H1 (cell line): Measurements from ENCODE around the gene KIF23. TPM values are rescaled to one million over a fixed set of nuclear protein-coding genes. Genes with fewer than 3 reads are reported as not detected.

Experiments
- CTCF ChIA-PET: fragments of 300-600 bp; sonication (Branson Sonifier 250); formaldehyde crosslinking; loops from one replicate; lab custom pipeline; 2021; ENCODE audit not compliant: partially characterized antibody; lab: Charles Lee
- POLR2A ChIA-PET: fragments of 300-600 bp; sonication (Branson Sonifier 250); formaldehyde crosslinking; loops from one replicate; lab custom pipeline; 2021; ENCODE audit warnings: inconsistent platforms; ENCODE audit not compliant: partially characterized antibody; lab: Charles Lee
- DNase-seq, 2 experiments: peaks; one replicate each; pipeline versions ENCODE4 v3.0.0 to v3.0.0-alpha.2; 2010 to 2022; ENCODE audit warnings: low spot score in 2 of 2, low read depth in 1 of 2, mixed read lengths in 1 of 2
- FAIRE-seq: peaks from 2 replicates; lab custom pipeline; 2011; peaks lifted over from hg19 to GRCh38; lab: Jason Lieb, UNC
- H2AFZ ChIP-seq: 2 replicates; pipeline ENCODE4 v1.8.1; 2012; ENCODE audit warnings: low read length, inconsistent platforms
- H2AK5ac ChIP-seq: 2 replicates; pipeline ENCODE4 v1.6.1; 2013; ENCODE audit warnings: low read depth, low read length
- H2BK120ac ChIP-seq: replicated peaks from 2 replicates; pipeline ENCODE3; 2013; ENCODE audit warnings: low read depth, low read length, inconsistent platforms
- H2BK12ac ChIP-seq: 2 replicates; pipeline ENCODE4 v1.6.1; 2013; ENCODE audit warnings: low read depth, low read length
- H2BK15ac ChIP-seq: 2 replicates; pipeline ENCODE4 v1.6.1; 2013; ENCODE audit warnings: low read length
- H2BK20ac ChIP-seq: 2 replicates; pipeline ENCODE4 v1.6.1; 2013; ENCODE audit warnings: low read length
- H2BK5ac ChIP-seq: 2 replicates; pipeline ENCODE4 v1.6.1; 2013; ENCODE audit warnings: low read depth, low read length
- H3K14ac ChIP-seq: 2 replicates; pipeline ENCODE4 v1.6.1; 2013; ENCODE audit warnings: inconsistent platforms; ENCODE audit not compliant: insufficient read length
- H3K18ac ChIP-seq: 2 replicates; pipeline ENCODE4 v1.6.1; 2013; ENCODE audit warnings: low read length; ENCODE audit errors: extremely low read depth
- H3K23ac ChIP-seq: 2 replicates; pipeline ENCODE4 v1.6.1; 2013; ENCODE audit warnings: inconsistent platforms; ENCODE audit not compliant: insufficient read length
- H3K23me2 ChIP-seq: 2 replicates; pipeline ENCODE4 v1.6.1; 2013; ENCODE audit warnings: low read depth, low read length
- H3K27ac ChIP-seq: 2 replicates; pipeline ENCODE4 v1.6.1; 2011; ENCODE audit warnings: low read depth, low read length, inconsistent platforms
- H3K27me3 ChIP-seq, 4 experiments: replicated peaks in 1 of 4; 1 replicate in 1 of 4; 2 replicates in 3 of 4; pipeline versions ENCODE4 v1.6.1 to v1.8.1; 2011 to 2013; ENCODE audit warnings: low read length in 3 of 4, mild to moderate bottlenecking in 3 of 4, inconsistent platforms in 2 of 4, mixed read lengths in 2 of 4, moderate library complexity in 1 of 4; ENCODE audit not compliant: control insufficient read depth in 3 of 4, insufficient read depth in 3 of 4; ENCODE audit errors: extremely low read depth in 1 of 4
- H3K36me3 ChIP-seq, 4 experiments: 2 replicates each; pipeline versions ENCODE4 v1.6.1 to v1.8.1; 2011 to 2013; ENCODE audit warnings: mild to moderate bottlenecking in 4 of 4, low read length in 3 of 4, moderate library complexity in 2 of 4, control low read depth in 1 of 4, inconsistent platforms in 1 of 4; ENCODE audit not compliant: insufficient read depth in 4 of 4, control insufficient read depth in 2 of 4
- H3K4ac ChIP-seq: replicated peaks from 2 replicates; pipeline ENCODE3; 2013; ENCODE audit warnings: low read length, low read depth, mixed read lengths, inconsistent platforms; ENCODE audit not compliant: insufficient read length
- H3K4me1 ChIP-seq, 4 experiments: replicated peaks in 1 of 4; 1 replicate in 1 of 4; 2 replicates in 3 of 4; pipeline versions ENCODE4 v1.6.1 to v1.8.1; 2011 to 2013; ENCODE audit warnings: low read length in 3 of 4, inconsistent platforms in 2 of 4, mixed read lengths in 1 of 4; ENCODE audit not compliant: insufficient read depth in 4 of 4, control insufficient read depth in 3 of 4
- H3K4me2 ChIP-seq, 2 experiments: 2 replicates each; pipeline versions ENCODE4 v1.6.1 to v1.8.1; 2011 to 2013; ENCODE audit warnings: low read depth in 2 of 2, low read length in 2 of 2, control low read depth in 1 of 2, inconsistent platforms in 1 of 2, mild to moderate bottlenecking in 1 of 2; ENCODE audit not compliant: insufficient read depth in 1 of 2
- H3K4me3 ChIP-seq, 4 experiments: fragments of 200-600, 300-600 bp in 1 of 4; sonication (generic), shearing (Covaris generic), sonication (Bioruptor Twin) in 1 of 4; 2 replicates each; pipeline versions ENCODE4 v1.5.1 to v1.8.1; 2011 to 2016; ENCODE audit warnings: low read length in 4 of 4, low read depth in 3 of 4, control low read depth in 2 of 4, inconsistent platforms in 2 of 4, mild to moderate bottlenecking in 2 of 4, mixed read lengths in 1 of 4, moderate library complexity in 1 of 4; ENCODE audit not compliant: insufficient read depth in 2 of 4; ENCODE audit errors: extremely low read depth in 1 of 4
- H3K56ac ChIP-seq: replicated peaks from 2 replicates; pipeline ENCODE3; 2013; ENCODE audit warnings: low read depth, mild to moderate bottlenecking, mixed read lengths, low read length, inconsistent platforms; ENCODE audit not compliant: insufficient read length
- H3K79me1 ChIP-seq: 2 replicates; pipeline ENCODE4 v1.6.1; 2013; ENCODE audit warnings: low read depth, low read length, control low read depth
- H3K79me2 ChIP-seq, 2 experiments: 2 replicates each; pipeline versions ENCODE4 v1.6.1 to v1.8.1; 2012 to 2013; ENCODE audit warnings: low read length in 2 of 2, mild to moderate bottlenecking in 2 of 2, inconsistent platforms in 1 of 2; ENCODE audit not compliant: insufficient read depth in 2 of 2, control insufficient read depth in 1 of 2
- H3K9ac ChIP-seq, 4 experiments: replicated peaks in 1 of 4; 1 replicate in 1 of 4; 2 replicates in 3 of 4; pipeline versions ENCODE4 v1.6.1 to v1.8.1; 2011 to 2013; ENCODE audit warnings: low read depth in 3 of 4, low read length in 3 of 4, control low read depth in 2 of 4, mild to moderate bottlenecking in 2 of 4, moderate library complexity in 2 of 4, inconsistent platforms in 1 of 4; ENCODE audit errors: extremely low read depth in 1 of 4
- H3K9me3 ChIP-seq, 2 experiments: 2 replicates each; pipeline versions ENCODE4 v1.6.1 to v1.8.1; 2012 to 2013; ENCODE audit warnings: mild to moderate bottlenecking in 2 of 2, moderate library complexity in 2 of 2, control low read depth in 1 of 2, inconsistent platforms in 1 of 2, low read depth in 1 of 2, low read length in 1 of 2, mixed read lengths in 1 of 2; ENCODE audit not compliant: insufficient read depth in 2 of 2
- H4K20me1 ChIP-seq, 2 experiments: replicated peaks in 1 of 2; 2 replicates each; pipeline versions ENCODE3 to v1.8.1; 2011 to 2013; ENCODE audit warnings: inconsistent platforms in 2 of 2, low read length in 2 of 2, mild to moderate bottlenecking in 1 of 2; ENCODE audit not compliant: insufficient read depth in 2 of 2, control insufficient read depth in 1 of 2
- H4K5ac ChIP-seq: 2 replicates; pipeline ENCODE4 v1.6.1; 2013; ENCODE audit warnings: low read length, low read depth, mixed read lengths, inconsistent platforms; ENCODE audit not compliant: insufficient read length
- H4K8ac ChIP-seq: 2 replicates; pipeline ENCODE4 v1.8.0; 2013; ENCODE audit warnings: mild to moderate bottlenecking, moderate library complexity, low read length, inconsistent platforms; ENCODE audit not compliant: insufficient read depth; ENCODE audit errors: extremely low read depth
- H4K91ac ChIP-seq: replicated peaks from 2 replicates; pipeline ENCODE3; 2013; ENCODE audit warnings: low read length, mixed read lengths, inconsistent platforms; ENCODE audit not compliant: insufficient read length
- ASH2L ChIP-seq: fragments of 200-600, 300-600 bp; sonication (generic); IDR thresholded peaks from one replicate; pipeline ENCODE4 v1.7.1; 2017; ENCODE audit warnings: low read length
- BCL11A ChIP-seq, 2 experiments: IDR thresholded peaks; one replicate each; pipeline ENCODE4 v1.6.1; 2011; ENCODE audit warnings: low read depth in 2 of 2, low read length in 2 of 2, mild to moderate bottlenecking in 2 of 2
- CBX8 ChIP-seq: fragments of 300-800, 300-1000 bp; sonication (generic); IDR thresholded peaks from 2 replicates; pipeline ENCODE4 v1.7.1; 2016; ENCODE audit warnings: low read depth, low read length, borderline replicate concordance
- EP300 ChIP-seq, 2 experiments: IDR thresholded peaks; 1 replicate in 1 of 2; 2 replicates in 1 of 2; pipeline ENCODE4 v1.6.1; 2011 to 2012; ENCODE audit warnings: low read depth in 2 of 2, low read length in 2 of 2, mild to moderate bottlenecking in 2 of 2, borderline replicate concordance in 1 of 2, inconsistent platforms in 1 of 2, moderate library complexity in 1 of 2
- GABPA ChIP-seq: IDR thresholded peaks from 2 replicates; pipeline ENCODE4 v1.6.1; 2011; ENCODE audit warnings: mild to moderate bottlenecking, low read length, moderate library complexity, borderline replicate concordance; ENCODE audit not compliant: insufficient read depth
- MAFK ChIP-seq: IDR thresholded peaks from 2 replicates; pipeline ENCODE4 v1.6.1; 2012; ENCODE audit warnings: low read depth, mild to moderate bottlenecking, improper control_type of control experiment, low read length
- NANOG ChIP-seq: IDR thresholded peaks from 2 replicates; pipeline ENCODE4 v1.6.1; 2011; ENCODE audit warnings: low read length, low read depth, mild to moderate bottlenecking, inconsistent platforms; ENCODE audit not compliant: insufficient read depth, poor library complexity, severe bottlenecking
- RXRA ChIP-seq: IDR thresholded peaks from 2 replicates; pipeline ENCODE4 v1.6.1; 2011; ENCODE audit warnings: low read depth, mild to moderate bottlenecking, low read length, moderate library complexity; ENCODE audit not compliant: insufficient read depth
- SAP30 ChIP-seq: fragments of 300-600 bp; sonication (generic); IDR thresholded peaks from 2 replicates; pipeline ENCODE4 v1.7.1; 2012; ENCODE audit warnings: low read length, moderate library complexity, mild to moderate bottlenecking, inconsistent platforms; ENCODE audit not compliant: insufficient read depth, insufficient replicate concordance
- SP1 ChIP-seq: IDR thresholded peaks from 2 replicates; pipeline ENCODE4 v1.6.1; 2011; ENCODE audit warnings: low read depth, low read length
- SP2 ChIP-seq: IDR thresholded peaks from 2 replicates; pipeline ENCODE4 v1.6.1; 2012; ENCODE audit warnings: mild to moderate bottlenecking, low read length, inconsistent platforms
- TAF7 ChIP-seq: optimal IDR thresholded peaks from 2 replicates; pipeline ENCODE3; 2011; ENCODE audit warnings: low read depth, mild to moderate bottlenecking, inconsistent platforms, low read length, moderate library complexity, borderline replicate concordance
- polyA plus RNA-seq, 7 experiments: library from polyadenylated mRNA; depleted of rRNA in 3 of 7; stranded (reverse) in 5 of 7; unstranded in 2 of 7; fragments of >200 nt in 5 of 7; fragments of 200-250 nt in 2 of 7; gene quantifications; 1 replicate in 5 of 7; 2 replicates in 1 of 7; 4 replicates in 1 of 7; pipeline versions ENCODE4 v1.2.1 to v1.2.3, GENCODE V29; 2011 to 2013; ENCODE audit warnings: missing spikeins in 2 of 7, mixed read lengths in 2 of 7
- total RNA-seq: library from RNA; stranded (reverse); fragmentation: NEBNext Ultra II Directional; extraction: Animal tissue kit (Norgen Biotek cat#: 25700); gene quantifications from 2 replicates; pipeline ENCODE4 v1.2.1, GENCODE V29; 2021

Gene KIF23
- total and polyA plus RNA-seq, 2 of the 8 experiments (the other 6 are each of a cell fraction or from before 2014, with no cell fraction given), result 26.2 to 77.4 TPM

GRCh38 chr15:69421498-69421897, 7.3 kb downstream of the KIF23 start:
- H3K79me1 ChIP-seq, result peaks cover 3% of the 10 kb centered on the region
- H3K23ac ChIP-seq, result no peak overlapping the region
- no peak overlapping the region for H4K8ac ChIP-seq
- H2BK20ac ChIP-seq, result no peak overlapping the region
- H2AK5ac ChIP-seq, result no peak overlapping the region
- H2BK120ac ChIP-seq, result no peak overlapping the region
- no peak overlapping the region for H3K4ac ChIP-seq
- no peak overlapping the region for H3K4me3 ChIP-seq
- no peak for DNase-seq
- CTCF ChIA-PET, result interaction anchor here (0.7 kb wide), 1 partner anchor 146 kb away, joined by 4 read pairs; no protein-coding TSS in a partner anchor
- H3K9me3 ChIP-seq, result no peaks in the 10 kb centered on the region
- no peak overlapping the region for H3K9ac ChIP-seq
- H3K56ac ChIP-seq, result no peak overlapping the region
- POLR2A ChIA-PET, result interaction anchor here (3.7 kb wide), 1 partner anchor 31 kb away, joined by 19 read pairs; the partner anchor contains the start of gene RPLP1
- no peak overlapping the region for H3K4me2 ChIP-seq
- no peak overlapping the region for H2BK12ac ChIP-seq
- H2BK15ac ChIP-seq, result no peak overlapping the region
- no peak overlapping the region for H4K5ac ChIP-seq
- peaks cover 22 to 85% (median 65%) of the 10 kb centered on the region in 4 experiments for H3K36me3 ChIP-seq
- H4K20me1 ChIP-seq, result no peaks in the 10 kb centered on the region
- peaks cover 0 to 24% of the 10 kb centered on the region in 2 experiments; a peak in 2 of 4 replicates for H3K79me2 ChIP-seq
- no peaks in the 10 kb centered on the region for H3K23me2 ChIP-seq
- no peak overlapping the region for H2AFZ ChIP-seq
- no peaks in the 10 kb centered on the region for H3K4me1 ChIP-seq
- H3K14ac ChIP-seq, result no peak overlapping the region
- H3K27me3 ChIP-seq, result no peaks in the 10 kb centered on the region
- no peak for FAIRE-seq
- no peak overlapping the region for H3K18ac ChIP-seq
- no peak overlapping the region for H3K27ac ChIP-seq
- no peak overlapping the region for H4K91ac ChIP-seq
- no peak overlapping the region for H2BK5ac ChIP-seq
- TF ChIP-seq SP1 (no peak), MAFK (no peak), EP300 (IDR thresholded peaks at IDR 0.05; ENCODE audit: borderline replicate concordance in 1 of 2, low read depth in 2 of 2, low read length in 2 of 2) (no peak), GABPA (no peak), TAF7 (no peak), RXRA (no peak), SAP30 (no peak), BCL11A (IDR thresholded peaks at IDR 0.05; ENCODE audit: low read depth in 2 of 2, low read length in 2 of 2) (no peak), NANOG (no peak), CBX8 (no peak), SP2 (no peak), ASH2L (no peak)
